GM19043 (cell line): ENCODE results near the gene C19orf67.
A peak's percentile ranks its signal among the peaks of the same experiment; 100 is the strongest.

Source experiments
- ATAC-seq: cut with Tn5 transposase; IDR thresholded peaks from one replicate; pipeline ENCODE4 v1.9.1; 2021; ENCODE audit warnings: low read depth; ENCODE audit not compliant: unreplicated experiment

C19orf67 gene

DNA sequence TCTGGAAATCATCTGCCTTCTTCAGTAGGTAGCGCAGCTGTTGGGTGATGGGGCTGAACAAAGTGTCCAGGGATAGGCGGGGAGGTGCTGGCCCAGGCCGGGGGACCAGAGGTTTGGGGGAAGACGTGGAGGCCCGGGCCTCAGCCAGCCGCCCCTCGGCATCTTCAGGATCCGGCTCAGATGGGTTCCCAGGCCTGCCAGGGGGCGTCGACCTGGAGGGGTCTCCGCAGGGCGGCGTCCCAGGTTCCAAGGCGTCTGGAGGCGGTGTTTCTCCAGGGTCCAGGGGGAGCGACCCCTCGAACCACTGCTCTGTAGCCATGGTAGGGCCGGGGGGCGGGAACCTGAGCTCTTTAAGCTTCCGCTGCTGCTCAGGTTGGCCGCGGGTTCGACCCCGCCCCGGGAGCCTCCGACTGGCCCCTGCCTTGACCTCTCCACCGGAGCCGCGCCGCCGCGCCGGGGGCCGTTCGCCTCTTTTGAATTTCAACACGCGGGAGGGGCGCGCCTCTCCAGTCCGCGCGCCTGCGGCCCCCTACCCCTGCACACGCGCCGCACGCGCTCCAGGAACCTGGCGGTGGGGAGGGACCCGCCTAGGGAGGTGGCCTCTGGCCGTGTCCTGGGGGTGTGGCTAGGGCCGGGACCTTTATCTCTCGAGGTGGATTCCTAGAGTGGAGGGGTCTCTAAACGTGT, at the start of gene C19orf67:
Gene C19orf67 (minus strand): TSS at position 475 of the 687 bp plus-strand sequence. CDS start 156 bp downstream, at position 319.
- no peak for ATAC-seq

DNA sequence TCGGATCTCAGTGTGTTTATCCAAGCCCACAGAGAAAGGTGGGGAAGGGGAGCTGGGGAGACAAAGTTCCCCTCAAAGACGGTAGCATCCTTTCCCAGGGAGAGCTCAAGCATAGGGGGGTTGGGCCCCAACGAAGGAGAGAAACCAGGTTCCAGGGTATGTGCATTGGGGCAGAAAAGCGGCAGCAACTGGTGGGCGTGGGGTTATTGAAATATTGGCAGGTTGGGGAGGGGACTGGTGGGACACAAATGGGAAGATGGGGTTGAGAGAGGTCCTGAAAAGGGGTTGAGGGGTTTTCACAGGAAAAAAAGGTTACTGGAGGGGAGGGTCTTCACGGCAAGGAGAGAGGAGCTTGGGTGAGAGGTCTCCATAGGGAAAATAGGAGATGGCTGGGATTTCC, 49.8 kb upstream of the C19orf67 start:
- ATAC-seq = no peak

DNA sequence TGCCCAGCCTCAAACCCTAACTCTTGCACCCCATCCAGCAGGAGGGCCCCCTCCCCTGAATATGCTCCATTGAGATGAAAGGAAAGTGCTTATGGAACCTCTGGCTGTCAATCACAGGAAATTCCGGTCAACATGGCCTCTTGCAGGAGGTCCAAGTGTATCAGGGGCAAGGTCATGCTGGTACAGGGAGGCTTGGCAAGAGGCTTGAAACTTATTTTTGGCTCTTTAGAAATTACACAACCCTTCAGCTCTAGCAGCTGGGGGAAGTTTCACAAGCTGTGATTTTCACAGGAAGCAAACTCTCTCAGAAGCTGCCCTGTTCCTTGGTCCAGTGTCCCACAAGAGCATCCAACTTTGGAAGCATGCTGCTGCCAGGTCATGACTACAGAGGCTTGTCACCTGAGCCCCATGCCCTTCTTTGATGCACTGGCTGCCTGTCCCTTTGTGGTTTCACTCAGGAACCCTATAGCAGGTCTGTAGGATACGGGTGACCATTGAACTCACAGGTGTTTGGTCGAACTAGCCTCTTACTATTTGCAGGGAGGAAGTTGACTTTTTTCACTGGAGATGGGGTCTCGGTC, 42.4 kb upstream of the C19orf67 start:
- ATAC-seq = no peak

DNA sequence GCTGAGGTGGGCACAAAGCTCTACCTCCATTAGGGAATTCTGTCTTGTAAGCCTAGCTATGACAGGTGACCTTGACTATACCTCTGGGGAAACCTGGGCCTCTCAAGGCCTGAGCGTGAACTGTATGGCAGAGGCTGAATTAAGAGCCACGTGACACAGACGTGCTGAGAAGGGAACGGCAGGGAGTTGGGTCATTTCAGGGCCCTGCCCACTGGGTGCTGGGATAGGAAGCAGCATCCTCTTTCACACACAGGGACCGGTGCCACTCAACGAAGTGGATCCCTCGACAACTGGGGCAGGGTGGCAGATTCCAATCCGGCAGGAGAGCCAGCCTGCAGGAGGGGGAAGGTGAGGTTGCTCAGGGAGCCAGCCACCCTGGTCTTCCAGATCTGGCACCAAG, 41.6 kb upstream of the C19orf67 start:
- ATAC-seq = no peak

DNA sequence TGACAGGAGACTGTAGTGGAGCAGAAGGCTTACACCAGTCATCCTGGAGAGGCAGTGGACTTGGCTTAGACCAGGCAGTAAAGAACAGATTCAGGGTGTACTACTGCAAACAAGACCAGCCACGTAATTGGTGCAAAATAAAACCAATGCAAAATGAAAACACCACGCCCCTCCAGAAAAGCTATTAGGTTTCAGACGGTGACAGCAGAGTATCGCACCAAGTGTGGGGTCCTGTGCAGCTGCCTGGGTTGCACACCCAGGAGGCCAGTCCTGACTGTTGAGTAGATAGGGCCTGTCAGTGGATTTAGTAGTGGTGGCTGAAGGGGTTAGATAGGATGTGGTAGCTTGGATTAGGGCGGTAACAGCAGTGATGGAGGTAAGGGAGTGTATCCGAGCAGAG, 37.3 kb upstream of the C19orf67 start:
- ATAC-seq = no peak

DNA sequence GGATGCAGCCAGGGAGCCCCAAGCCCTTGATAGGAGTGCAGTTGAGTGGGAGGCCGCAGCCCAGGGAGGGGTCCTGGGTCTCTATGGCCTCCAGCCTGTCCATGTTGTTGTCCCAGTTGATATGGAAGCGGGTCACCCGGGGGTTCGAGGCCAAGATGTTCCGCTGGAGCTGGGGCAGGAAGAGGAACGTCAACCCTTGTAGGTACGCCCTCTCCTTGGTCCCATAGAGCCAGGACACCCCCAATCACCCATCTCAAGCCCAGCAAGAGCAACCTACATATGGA, 34.9 kb upstream of the C19orf67 start:
- no peak for ATAC-seq

DNA sequence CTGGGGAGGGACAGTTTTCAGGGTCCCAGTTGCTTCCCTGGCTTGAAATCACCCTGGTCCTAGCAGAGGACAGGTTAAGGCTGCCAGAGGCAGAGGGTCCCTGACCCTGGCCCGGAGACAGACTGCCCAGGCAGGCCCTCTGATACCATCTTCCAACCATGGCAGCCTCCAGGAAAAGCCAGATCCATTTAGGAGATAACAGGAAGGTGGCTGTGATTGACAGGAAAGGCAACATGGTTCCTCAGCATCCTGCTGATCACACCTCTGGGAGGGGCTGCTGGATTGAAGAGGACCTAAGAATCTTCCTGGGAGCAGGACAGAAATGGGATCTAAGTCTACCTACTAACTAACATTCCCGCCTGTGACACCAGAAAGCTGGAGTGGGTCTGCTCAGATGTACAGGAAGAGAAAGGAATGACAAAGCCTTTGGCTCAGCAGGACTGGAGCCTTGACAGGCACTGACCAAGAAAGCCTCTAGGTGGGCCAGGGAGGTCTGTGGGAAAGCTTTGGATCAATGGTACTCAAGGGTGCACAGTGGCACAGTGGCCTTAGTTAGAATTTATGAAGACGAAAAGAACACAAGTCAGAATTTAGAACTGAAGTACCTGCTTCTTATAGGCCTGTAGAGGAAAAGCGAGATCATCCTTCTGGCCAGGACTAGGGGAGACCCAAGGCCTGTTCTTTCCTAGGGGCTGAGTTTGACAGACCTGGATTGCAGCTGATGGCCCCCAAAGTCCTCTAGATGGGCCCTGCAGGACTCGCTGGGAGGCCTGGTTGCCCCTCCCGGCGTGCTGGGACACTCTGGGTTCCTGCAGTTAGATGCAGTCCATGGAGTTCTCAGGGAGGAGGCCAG, 34.3 kb upstream of the C19orf67 start:
- no peak for ATAC-seq

DNA sequence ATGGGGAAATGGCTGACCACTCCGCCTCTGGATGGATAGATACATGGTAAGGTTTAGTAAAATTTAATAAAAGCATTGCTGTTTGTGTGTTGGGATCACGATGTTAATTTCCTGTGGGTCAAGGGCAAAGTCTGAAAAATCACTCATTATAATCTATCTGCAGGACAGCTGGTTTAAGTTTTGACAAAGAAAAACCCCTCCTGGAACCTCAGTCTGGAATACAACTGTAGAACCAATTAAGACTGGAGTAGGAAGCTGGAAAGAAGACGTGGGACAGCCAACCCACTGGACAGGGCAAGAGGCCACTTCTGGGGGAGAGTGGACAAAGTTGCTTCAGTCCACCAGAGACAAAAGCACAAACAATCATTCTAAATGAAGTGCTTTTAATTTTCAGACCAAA, 33.6 kb upstream of the C19orf67 start:
- no peak for ATAC-seq

DNA sequence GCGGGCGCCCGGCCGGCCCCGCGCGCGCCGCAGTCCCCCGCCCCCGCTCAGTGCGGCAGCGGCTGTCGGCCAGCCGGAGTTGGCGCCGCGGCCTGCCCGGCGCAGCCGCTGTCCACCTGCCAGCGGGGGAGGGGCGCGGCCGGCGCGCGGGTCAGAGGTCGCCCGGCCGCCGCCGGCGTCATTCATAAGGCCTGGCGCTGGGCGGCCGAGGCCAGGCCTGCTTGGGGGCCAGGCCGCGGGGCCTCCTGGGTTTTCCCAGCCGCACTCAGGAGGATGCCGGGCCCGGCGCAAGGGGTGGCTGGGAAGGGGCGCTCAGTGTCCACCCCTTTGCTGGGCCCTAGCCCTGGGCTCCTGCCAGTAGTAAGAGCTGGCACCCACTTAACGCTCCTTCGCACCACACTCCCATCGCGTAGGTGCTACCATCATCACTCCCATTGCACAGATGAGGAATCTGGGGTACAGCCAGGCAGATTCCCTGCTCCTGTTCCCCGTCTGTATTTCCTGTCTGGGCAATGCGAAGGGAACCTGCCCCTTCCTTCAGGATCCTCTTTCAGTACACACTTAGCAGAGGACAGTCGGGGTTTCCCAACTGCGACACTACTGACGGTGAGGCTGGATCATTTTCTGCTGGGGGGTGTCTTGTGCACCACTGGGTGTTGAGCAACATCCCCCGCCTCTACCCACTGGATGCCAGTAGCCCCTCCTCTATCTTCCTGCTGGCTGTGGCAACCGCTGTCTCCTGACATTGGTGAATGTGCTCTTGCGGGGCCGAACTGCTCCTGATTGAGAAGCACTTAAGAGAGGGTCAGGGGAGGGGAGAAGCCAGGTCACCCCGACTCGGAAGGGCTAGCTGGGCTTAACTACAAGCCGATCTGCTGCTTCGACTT, 32.8 kb upstream of the C19orf67 start:
- peak; percentile 22 for ATAC-seq

DNA sequence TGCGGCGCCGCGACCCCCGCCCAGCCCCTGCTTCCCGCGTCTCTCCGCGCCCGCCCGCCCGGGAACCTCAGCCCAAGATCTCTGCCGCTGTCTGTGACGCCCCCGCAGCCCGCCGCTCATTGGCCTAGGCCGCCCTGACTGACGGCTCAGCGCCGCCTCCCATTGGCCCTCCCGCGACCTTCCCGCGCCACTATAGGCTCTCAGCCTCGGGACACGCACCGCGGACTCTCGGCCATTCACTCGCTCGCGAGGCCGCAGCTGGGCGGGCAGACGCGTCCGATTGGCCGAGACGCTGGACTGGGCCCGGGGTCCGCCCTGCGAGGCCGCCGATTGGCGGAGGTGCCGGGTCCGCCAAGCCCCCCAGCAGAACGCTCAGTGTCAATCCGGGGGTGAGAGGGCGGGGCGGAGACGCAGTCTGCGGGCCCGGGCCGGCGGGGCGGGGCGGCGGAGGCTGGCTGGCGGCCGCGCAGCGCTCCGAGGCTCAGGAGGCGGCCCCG, 32.1 kb upstream of the C19orf67 start, which contains the start of gene PRKACA:
Gene PRKACA (minus strand): TSS at position 95 of the 497 bp plus-strand sequence. CDS start 215 bp downstream, outside the sequence.
- peak; percentile 85 for ATAC-seq

DNA sequence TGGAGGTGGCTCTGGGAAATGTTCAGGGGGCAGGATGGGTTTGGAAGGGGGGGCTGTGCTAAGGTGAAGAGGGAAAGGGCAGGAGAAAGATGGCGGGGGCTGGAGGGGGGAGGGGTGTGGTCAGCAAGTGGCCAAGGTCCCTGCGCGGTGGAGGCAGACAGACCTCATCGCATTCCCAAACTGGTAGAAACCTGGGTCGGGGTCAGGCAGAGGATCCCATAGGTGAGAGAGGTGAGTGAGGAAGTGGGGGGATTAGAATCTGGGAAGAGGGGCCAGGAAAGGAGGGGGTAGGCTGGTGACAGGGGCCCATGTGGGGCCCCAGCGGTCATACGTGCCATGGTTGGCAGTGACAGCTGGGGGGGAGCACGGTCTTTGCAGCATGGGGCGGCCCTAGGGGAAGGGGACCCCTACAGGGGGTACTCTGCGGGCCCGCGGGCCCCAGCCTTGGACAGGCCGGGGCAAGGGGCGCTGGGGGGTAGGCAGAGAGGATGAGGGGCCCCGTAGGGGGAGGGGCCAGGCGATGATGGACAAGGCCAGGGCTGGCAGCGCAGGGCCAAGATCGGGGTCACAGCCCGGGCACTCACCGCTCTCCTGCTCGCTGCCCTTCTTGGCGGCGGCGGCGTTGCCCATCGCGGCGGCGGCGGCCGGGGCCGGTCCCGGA, 31.5 kb upstream of the C19orf67 start:
- ATAC-seq = peak; percentile 5

DNA sequence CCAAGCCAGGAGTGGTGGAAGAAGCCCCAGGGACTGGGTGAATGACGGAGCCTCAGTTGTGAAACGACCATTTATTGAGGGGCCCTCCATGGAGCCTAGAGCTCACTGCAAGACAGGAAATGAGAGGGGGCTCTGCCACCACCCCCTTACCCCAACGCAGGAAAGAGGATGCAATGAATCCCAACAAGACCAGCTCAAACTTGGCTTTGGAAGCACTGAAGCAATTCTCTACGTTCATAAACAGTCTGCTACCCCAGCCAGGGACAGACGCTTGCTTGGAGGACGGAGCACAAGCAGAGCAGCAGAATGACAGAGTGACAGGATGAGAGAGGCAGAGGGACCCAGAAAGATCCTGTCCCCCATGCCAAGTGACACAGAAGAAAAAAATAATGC, 30.9 kb upstream of the C19orf67 start:
- no peak for ATAC-seq

DNA sequence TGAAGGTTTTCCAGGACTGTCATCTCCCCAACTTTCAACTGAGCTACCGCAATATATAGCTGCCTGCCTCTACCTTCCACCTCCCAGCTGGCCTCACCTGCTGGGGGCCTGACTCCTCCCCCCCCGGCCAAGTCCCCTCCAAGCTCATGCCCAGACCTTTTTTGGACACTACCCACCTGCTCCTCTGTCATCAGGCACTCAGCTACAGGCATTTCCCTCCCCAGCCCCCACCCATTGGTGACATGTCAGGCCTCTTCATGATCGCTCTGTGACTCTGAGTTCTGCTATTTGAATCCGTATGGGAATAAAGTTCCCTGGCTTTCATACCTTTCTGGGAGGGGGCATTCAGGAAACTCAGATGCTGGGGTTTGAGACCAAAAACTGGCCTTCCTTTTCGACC, 30.2 kb upstream of the C19orf67 start:
- ATAC-seq = no peak

DNA sequence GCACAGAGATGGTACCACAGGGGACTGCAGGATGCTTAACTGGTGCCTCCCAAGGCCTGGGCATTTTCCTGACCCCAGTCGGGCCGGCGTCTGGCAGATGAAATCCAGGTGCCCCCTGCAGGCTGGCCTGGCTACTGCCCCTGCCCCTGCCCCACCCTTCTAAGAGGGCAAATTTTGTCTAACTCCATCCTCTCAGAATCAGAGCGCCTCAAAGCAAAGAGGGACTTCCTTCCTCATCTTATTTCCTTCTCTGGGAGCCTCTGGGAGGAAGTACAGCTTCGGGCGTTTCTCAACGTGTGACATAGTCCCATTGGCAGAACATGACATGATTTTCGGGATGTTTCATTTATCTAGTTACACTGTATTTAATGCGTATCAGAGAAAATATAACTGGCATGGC, 29.3 kb upstream of the C19orf67 start:
- ATAC-seq = no peak

DNA sequence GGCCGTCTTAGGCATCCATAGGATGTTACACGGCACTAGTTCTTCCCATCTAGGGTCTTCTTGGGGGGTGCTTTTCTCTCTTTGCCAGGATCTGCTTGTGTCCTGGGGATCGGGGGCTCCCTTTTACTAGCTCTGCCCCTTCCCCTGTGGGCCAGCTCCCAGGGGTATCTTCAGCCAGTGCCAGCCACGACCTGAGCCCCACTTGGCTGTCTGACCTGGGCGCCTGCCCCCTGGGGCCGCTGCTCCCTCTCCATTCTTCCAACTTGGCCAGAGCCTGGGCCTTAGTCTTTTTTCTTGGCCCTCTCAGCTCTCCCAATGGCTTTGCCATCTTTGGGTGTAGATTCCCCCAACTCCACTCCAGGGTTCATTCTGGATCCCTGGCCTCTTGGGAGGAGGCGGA, 28.9 kb upstream of the C19orf67 start:
- ATAC-seq = no peak

DNA sequence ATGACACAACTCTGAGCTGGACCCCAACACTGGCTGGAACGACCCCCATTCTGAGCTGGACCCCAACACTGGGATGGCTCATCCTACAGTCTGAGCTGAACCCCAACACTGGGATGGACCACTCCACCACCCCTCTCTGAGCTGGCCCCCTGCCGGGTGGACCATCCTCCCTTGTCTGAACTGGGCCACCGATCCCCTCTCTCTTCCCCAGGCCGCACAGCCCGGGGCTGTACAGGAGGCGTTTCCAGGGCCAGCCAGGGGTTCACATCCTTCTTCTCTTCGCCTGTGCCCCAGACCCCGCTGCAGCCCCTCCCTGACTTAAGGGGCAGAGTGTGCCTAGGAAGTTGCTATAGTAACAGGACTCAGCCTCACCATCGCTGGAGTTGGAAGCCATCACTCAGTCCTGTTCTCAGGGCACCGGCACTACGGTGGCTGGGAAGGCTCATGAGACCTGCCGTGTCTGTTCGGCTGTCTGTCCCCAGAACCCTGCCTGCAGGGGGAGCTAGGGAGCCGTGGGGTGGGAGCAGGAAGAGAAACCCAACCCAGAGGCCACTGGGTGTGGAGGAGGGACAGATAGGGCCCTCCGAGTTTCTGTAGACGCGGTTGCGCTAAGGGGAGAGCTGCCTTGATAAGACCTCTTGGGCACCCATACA, 28.3 kb upstream of the C19orf67 start:
- no peak for ATAC-seq

DNA sequence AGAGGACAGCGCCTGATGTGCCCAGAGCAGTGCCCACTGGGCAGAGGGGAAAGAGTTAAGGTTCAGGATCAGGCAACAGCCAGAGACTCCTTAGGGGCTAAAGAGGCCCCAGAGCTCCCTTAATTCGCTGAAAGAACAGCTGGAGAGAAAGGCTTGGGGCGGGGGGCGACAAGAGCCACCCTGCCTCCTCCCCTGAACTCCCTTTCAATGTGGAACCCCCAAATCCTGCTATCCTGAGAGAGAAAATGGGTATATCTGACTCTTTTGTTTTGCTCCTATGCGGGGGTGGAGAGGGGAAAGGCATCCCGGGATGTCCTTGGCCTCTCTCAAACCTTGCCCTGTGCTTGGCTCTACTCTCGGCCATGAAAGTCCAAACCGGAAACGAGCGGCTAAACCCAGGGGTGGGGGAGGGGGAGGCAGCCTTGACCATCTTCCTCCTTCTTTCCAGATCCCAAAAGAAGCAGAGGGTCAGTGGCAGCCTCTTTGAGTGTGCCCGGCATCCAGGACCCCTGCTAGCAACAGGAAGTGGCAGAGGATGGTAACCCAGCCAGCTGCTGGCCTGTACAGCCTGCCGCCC, 27.3 kb upstream of the C19orf67 start:
- no peak for ATAC-seq

DNA sequence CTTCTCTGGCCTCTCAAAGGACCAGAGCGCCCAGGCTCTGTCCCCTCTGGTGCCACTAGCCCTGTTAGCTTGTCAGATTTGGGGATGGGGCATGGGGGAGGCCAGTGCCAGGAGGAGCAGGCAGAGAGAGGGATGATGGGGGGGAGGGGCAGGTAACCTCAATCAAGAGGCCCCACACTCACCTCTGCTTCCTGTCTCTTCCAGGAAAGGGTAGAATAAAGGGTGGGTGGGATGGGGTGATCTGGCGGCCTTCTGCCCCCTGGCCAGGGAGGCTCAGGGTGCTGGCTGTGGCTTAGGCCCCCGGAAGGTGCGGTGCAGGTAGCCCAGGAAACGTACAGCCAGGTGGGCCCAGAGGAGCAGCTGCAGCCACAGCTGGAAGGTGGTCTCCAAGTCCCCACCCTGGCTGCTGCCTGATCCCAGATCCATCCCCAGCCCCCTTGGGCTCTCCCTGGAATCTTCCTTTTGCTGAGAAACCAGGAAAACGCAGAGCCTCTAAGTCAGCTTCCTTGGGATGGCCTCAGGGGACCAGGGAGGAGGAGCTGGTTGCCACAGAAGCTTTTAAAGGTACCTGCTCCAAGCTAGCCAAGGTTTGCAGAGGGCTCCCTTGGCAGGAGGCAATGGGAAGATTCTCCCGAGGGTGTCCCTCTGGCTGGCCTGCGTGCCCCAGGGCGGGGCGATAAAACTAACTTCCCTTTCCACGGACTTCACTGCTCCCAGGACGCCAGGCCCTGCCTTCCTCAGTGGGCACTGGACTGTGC, 26.6 kb upstream of the C19orf67 start:
- no peak for ATAC-seq
